ENCODE measurements around the gene SLC25A2.
A peak's percentile ranks its signal among the peaks of the same experiment; 100 is the strongest.
"Not testable (repeated sequence)": the region's sequence is repeated elsewhere in the genome, so short reads cannot be mapped to it uniquely, and the experiment has no call there.

SLC25A2 gene

DNA sequence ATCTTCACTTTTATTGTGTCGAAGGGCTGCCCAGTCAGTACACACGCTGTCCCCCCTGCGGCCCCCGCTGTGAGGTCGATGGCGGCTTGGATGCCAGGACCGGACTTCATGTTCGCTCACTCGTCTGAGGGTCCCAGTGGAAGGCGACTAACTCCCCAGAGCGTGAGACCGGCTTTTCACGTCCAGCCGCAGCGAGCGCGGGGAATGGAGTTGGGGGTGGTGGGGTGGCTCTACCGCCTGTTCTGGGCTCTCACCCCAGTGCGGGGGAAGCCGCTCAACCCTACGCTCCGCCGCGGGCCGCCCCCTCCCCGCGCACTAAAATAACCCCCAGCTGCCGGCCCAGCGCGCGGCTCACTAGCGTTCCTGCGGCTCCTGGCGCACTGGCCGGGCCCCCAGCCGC lies at the start of gene SLC25A2:
TSS of gene SLC25A2 (minus strand) at position 294 of the 400 bp plus-strand sequence. CDS start at position 110, 184 bp downstream.
- DNase-seq (ENCODE audit: low spot score) = no peak

DNA sequence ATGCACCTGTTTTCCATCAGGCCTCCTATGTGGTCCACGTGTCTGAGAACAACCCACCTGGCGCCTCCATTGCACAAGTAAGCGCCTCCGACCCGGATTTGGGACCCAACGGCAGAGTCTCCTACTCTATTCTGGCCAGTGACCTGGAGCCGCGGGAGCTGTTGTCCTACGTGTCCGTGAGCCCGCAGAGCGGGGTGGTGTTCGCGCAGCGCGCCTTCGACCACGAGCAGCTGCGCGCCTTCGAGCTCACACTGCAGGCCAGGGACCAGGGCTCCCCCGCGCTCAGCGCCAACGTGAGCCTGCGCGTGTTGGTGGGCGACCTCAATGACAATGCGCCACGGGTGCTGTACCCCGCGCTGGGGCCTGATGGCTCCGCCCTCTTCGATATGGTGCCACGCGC lies 47.7 kb upstream of the SLC25A2 start:
- no peak for DNase-seq (ENCODE audit: low spot score)

DNA sequence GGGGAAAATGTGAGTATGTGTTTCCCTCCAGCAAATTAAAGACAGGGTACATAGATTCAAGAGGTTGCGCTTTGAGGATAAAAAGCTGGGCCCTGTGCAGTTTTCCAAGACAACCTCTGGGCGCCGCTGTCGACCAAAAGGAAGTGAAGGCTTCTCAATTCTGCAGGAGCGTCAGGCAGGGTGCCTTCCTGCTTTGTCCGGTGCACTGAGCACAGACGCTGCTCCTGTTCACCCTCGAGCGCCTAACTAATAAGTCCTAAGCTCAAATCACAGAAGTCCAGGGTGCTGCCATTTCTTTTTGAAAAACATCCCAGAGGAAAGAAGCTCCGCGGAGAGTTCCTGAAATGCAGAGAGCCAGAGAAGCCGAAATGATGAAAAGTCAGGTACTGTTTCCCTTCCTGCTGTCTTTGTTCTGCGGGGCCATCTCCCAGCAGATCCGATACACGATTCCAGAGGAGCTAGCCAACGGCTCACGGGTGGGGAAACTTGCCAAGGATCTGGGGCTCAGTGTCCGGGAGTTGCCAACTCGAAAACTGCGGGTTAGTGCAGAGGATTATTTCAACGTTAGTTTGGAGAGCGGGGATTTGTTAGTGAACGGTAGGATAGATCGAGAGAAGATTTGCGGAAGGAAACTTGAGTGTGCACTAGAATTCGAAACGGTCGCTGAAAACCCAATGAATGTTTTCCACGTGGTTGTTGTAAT lies 46.2 kb upstream of the SLC25A2 start, which contains the start of gene PCDHGB1:
TSS of gene PCDHGB1 (plus strand) at position 183 of the 703 bp plus-strand sequence. CDS start at position 345, 162 bp downstream.
- peak; percentile 68 for DNase-seq (ENCODE audit: low spot score)

DNA sequence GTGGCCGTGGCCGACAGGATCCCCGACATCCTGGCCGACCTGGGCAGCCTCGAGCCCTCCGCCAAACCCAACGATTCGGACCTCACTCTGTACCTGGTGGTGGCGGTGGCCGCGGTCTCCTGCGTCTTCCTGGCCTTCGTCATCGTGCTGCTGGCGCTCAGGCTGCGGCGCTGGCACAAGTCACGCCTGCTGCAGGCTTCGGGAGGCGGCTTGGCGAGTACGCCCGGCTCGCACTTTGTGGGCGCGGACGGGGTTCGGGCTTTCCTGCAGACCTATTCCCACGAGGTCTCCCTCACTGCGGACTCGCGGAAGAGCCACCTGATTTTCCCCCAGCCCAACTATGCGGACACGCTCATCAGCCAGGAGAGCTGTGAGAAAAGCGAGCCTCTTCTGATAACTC lies 42.2 kb upstream of the SLC25A2 start:
- DNase-seq (ENCODE audit: low spot score) = not testable (repeated sequence)

DNA sequence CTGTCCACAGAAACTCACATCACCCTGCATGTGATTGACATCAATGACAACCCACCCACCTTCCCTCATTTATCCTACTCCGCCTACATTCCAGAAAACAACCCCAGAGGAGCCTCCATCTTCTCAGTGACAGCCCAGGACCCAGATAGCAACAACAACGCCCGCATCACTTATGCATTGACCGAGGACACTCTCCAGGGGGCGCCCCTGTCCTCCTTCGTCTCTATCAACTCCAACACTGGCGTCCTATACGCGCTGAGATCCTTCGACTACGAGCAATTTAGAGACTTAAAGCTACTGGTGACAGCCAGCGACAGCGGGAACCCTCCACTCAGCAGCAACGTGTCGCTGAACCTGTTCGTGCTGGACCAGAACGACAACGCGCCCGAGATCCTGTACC lies 41.5 kb upstream of the SLC25A2 start:
- DNase-seq (ENCODE audit: low spot score) = no peak

DNA sequence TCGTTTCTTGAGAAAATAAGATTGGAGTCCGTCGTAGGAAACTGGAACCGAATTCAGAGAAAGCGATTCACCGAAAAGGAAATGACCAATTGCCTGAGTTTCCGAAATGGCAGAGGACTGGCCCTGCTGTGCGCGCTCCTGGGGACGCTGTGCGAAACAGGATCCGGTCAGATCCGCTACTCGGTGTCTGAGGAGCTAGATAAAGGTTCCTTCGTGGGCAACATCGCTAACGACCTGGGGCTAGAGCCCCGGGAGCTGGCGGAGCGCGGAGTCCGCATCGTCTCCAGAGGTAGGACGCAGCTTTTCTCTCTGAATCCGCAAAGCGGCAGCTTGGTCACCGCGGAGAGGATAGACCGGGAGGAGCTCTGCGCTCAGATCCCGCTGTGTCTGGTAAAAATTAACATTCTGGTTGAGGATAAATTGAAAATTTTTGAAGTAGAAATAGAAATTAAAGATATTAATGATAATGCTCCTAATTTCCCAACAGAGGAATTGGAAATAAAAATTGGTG lies 40.2 kb upstream of the SLC25A2 start:
- no peak for DNase-seq (ENCODE audit: low spot score)

DNA sequence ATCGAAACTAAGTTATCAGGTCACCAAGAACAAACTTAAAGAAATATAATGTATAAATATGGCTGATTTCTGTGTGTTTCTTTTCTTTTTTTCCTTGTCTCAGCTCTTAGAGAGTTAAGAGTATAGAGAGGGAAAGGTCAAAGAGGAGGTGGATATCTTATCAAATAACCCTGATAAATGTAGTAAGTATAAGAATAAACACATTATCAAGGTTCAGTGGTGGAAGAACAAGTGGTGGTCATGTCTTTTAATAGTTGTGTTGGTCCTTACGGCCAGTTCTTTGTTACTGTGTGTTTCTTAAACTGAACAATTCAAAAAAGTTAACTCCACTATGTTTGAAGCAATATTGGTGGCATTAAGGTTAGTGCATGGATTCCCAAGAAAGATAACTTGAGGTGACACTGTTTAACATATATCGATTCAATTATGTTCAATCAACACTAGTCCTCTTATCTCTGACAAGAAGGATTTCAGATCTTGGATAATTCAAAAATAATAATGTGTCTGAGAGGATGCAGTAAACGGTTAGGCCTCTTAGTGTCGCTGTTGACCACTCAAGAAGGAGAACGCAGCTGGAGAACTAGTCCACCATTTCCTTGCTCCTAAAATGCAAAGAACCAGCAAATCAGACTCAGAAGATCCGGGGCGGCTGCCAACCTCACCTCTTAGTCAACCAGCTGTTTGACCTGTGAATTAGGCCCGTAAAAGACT lies 39.5 kb upstream of the SLC25A2 start, which contains the start of gene PCDHGA3:
TSS of gene PCDHGA3 (plus strand) at position 588 of the 711 bp plus-strand sequence. CDS start 205 bp downstream, outside the sequence.
- no peak for DNase-seq (ENCODE audit: low spot score)

DNA sequence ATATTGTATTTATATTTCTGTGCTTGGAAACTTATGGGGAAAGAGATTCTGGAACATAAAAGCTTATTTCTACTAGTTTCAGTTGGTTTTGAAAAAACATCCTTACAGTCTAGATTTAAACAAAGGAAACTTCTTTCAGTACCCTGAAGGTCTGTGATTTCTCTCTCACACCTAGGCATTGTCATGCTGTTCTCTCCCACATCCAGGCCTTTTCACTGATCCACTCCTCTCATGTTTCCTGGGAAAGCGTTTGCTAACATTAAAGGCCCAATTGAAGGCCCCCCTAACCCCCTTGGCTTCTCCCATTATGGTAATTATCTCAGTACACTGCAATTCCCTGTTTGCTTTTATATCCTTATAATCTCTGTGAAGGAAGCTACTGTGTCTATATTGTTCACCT lies 38.9 kb upstream of the SLC25A2 start:
- no peak for DNase-seq (ENCODE audit: low spot score)

DNA sequence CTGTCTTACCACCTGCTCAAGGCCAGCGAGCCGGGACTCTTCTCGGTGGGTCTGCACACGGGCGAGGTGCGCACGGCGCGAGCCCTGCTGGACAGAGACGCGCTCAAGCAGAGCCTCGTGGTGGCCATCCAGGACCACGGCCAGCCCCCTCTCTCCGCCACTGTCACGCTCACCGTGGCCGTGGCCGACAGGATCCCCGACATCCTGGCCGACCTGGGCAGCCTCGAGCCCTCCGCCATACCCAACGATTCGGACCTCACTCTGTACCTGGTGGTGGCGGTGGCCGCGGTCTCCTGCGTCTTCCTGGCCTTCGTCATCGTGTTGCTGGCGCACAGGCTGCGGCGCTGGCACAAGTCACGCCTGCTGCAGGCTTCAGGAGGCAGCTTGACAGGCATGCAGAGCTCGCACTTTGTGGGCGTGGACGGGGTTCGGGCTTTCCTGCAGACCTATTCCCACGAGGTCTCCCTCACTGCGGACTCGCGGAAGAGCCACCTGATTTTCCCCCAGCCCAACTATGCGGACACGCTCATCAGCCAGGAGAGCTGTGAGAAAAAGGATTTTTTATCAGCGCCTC lies 37.0 kb upstream of the SLC25A2 start:
- not testable (repeated sequence) for DNase-seq (ENCODE audit: low spot score)

DNA sequence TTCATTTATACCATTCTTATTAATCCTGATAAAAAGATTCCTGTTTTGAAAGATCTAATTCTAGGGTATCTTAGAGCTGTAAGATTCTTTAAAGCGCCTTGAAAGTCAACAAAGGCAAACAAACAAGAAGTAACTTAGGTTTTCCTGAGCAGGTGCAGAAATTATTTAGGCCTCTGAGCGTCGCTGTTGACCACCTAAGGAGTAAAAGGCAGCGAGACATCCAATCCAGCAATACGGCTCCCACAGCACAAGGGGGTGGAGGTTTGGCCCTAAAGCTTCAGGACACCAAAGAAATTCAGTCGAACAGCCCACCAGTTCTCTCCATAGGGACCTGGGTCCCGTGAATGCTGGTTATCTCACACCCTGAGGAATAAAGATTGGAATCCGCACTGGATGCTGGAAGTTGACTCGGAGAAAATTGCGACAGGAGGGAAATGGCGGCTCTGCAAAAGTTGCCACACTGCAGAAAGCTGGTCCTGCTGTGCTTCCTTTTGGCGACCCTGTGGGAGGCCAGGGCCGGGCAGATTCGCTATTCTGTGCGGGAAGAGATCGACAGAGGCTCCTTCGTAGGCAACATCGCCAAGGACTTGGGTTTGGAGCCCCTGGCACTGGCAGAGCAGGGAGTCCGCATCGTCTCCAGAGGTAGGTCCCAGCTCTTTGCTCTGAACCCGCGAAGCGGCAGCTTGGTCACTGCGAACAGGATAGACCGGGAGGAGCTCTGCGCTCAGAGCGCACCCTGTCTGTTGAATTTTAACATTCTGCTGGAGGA lies 34.9 kb upstream of the SLC25A2 start, which contains the start of gene PCDHGA2:
TSS of gene PCDHGA2 (plus strand) at position 223 of the 769 bp plus-strand sequence.
- DNase-seq (ENCODE audit: low spot score) = peak; percentile 67

DNA sequence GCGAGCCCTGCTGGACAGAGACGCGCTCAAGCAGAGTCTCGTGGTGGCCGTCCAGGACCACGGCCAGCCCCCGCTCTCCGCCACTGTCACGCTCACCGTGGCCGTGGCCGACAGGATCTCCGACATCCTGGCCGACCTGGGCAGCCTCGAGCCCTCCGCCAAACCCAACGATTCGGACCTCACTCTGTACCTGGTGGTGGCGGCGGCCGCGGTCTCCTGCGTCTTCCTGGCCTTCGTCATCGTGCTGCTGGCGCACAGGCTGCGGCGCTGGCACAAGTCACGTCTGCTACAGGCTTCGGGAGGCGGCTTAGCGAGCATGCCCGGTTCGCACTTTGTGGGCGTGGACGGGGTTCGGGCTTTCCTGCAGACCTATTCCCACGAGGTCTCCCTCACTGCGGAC lies 28.7 kb upstream of the SLC25A2 start:
- not testable (repeated sequence) for DNase-seq (ENCODE audit: low spot score)

DNA sequence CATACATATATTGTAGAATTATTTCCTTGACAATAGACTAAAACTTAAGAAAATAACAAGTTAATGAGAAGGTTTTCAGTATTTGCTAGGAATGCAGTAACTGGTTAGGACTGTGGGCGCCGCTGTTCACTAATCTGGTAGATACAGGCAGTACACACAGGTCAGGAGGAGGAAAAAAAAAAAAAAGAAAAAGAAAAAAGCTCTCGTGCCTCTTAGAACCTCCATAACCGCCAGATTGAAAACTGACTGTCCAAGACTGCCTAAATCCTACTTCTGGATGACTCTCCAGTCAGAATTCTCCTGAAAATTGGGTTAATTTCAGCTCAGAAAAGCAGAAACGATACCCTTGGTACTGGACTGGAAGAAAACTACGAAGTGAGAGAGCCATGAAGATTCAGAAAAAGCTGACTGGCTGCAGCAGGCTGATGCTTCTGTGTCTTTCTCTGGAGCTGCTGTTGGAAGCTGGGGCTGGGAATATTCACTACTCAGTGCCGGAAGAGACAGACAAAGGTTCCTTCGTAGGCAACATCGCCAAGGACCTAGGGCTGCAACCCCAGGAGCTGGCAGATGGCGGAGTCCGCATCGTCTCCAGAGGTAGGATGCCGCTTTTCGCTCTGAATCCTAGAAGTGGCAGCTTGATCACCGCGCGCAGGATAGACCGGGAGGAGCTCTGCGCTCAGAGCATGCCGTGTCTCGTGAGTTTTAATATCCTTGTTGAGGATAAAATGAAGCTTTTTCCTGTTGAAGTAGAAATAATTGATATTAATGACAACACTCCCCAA lies 26.6 kb upstream of the SLC25A2 start, which contains the start of gene PCDHGA1:
TSS of gene PCDHGA1 (plus strand) at position 216 of the 782 bp plus-strand sequence.
- peak; percentile 78 for DNase-seq (ENCODE audit: low spot score)

DNA sequence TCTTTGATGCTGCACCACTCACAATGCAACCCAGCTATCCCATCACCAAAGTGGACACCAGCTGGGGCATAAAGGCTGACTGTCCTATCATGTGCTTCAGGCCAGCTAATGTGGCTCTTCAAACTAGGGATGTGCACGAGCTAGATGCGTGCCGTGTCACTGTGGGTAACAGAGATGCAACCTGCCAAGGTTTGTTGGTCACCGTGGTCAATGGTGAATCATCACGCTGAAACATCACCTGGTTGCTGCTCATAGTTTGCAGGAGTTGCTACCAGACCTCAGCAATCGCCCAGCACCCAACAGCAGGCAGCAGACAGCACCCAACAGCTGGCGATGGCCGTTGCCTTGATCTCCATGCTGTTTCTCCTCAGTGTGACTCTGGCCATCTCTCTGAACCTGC lies 24.4 kb upstream of the SLC25A2 start:
- DNase-seq (ENCODE audit: low spot score) = no peak

DNA sequence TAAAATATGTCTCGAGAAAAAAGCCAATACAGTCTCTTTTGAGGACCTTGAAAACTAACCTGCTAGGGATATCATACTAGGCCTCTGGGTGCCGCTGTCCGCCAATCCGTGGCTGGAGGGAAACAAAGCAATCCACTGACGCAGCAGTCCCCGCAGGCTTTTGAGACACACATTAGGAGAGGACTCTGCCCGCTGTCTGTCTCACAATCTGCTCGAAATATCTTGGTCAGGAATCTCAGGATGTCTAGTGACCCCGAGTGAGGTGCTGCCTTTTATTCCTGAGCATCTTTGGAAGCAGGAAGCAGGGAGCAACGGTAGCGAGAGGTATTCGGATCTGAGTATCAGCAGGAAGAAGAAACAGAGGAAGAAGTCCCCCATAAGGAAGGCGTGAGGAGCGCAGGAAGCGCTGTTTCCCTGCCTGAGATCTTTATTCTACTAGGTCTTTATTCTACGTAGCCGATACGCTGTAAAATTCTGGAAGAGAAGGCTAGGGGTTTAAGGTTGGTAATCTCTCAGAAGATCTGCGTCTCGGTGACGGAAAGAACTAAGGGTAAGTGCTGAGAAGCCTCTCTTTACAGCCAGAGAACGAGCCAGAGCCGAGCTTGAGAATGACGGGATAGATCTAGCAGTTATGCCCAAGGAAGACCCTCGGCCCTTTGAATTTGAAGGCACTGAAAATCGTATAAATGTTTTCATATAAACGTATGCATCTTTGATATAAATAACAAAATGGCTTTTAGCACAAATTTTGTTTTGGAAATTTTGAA lies 22.4 kb upstream of the SLC25A2 start:
- DNase-seq (ENCODE audit: low spot score) = peak; percentile 82

DNA sequence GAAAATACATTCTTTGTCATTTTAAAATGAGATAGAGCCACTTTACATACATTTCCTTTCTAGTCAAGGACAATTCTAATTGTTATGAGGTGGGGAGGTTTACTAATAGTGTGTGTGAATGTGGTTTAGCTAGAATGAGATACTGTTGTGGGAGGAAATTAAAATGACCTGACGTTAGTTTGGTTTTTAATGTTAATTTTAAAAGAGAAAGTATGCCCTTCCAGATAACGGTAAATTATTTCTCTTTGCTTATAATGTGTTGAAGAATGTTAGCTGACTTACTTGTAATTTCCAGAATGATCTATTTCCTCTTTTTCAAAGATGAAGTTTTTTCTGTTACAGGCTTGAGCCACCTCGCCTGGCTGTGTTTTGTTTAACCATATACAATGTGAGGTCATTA lies 18.4 kb upstream of the SLC25A2 start:
- no peak for DNase-seq (ENCODE audit: low spot score)

DNA sequence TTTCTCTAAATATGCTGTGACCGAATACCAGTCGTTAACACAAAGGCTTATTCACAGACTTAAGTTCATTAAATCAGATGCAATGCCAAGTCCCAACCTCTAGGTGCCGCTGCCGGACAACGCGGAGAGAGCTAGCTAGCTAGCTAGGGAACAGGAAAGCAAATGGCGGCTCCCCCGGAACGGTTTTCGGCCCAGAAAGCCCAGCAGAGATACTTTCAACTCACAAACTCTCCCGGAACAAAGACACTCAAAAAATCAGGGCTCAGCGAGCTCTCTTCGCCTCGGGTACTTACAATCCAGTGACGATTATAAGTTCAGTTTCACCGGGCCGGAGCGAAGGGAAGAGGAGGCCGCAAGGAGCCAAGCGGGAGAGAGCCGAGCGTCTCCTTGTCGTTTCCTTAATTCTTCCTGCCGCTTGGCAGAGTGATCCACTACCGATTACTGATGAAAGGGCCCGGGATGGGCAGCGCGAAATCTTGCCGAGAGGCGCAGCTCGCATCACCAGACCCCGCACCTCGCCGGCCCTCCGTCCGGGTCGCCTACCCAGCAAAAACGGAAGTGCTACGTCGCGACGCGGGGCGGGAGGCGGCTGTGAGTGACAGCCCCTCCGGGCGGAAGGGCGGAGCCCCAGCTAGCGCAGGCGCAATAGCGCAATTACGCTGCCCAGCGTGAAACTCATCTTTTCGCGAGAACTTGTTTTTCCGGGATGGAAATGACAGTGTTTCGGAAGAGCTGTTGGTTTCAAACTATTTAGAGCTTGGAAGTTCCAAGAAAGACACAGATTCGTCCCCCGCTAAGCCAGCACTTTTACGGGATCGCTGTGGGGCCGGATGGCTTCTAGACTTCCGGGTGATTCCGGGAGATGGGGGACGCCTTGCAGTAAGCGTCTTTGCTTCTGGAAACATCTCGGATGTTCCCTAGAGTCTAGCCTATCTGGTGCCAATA lies 16.6 kb upstream of the SLC25A2 start, which contains the start of gene TAF7:
TSS of gene TAF7 (minus strand) at position 560 of the 945 bp plus-strand sequence. CDS start 740 bp downstream, outside the sequence.
- peak; percentile 98 for DNase-seq (ENCODE audit: low spot score)

DNA sequence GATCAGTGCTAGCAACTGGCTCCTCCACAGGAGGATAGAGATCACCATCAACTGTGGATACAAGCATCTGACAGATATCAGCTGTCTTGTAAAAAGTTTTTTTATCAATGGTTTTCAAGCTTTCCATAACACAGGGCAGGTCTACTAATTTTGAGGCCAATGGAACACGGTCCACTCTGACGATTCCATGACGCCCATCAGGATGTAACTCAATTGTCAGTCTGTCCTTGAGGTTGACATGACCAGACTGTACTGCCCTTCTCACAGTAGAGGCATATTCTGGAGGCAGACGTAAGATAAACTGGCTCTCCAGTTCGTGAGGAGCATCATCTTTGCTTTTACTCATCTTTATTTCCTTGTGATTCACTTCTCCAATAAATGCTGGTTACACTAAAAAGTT lies 15.8 kb upstream of the SLC25A2 start:
- DNase-seq (ENCODE audit: low spot score) = no peak

DNA sequence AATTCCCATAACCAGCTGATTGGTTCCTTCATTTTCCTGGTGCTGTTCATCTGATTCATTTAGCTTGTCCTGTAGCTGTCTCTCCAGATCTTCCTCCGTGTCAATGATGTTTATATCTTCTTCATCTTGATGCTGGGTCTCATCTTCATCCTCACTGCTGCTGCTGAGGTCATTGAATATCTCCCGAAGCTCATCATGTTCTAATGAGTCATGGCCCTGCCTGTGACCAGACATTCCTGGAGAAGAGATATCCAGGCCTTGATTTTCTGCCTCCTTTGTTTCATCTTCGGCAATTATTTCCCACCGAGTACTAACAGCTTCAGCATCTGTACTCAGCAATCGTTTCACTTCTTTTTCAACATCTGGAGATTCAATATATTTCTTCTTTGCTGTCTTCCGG lies 15.4 kb upstream of the SLC25A2 start:
- DNase-seq (ENCODE audit: low spot score) = no peak

DNA sequence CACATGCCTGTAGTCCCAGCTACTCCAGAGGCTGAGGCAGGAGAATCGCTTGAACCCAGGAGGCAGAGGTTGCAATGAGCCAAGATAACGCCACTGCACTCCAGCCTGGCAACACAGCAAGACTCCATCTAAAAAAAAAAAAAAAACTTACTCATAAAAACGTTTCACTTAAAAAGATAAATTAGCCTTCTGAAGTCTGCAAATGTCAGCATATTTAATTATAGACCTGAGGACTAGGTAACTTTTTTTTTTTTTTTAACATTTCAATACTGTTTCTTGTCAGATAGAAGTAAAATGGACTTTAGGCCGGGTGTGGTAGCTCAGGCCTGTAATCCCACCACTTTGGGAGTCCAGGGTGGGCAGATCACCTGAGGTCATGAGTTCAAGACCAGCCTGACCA lies 13.1 kb upstream of the SLC25A2 start:
- DNase-seq (ENCODE audit: low spot score) = not testable (repeated sequence)
